Mesenteric fat pad (tissue), 1 donor: ENCODE measurements around the gene TCIRG1. TPM values are rescaled to one million over a fixed set of nuclear protein-coding genes. Genes with fewer than 3 reads are reported as not detected.

ENCODE experiments used
- DNase-seq: peaks from one replicate; pipeline ENCODE4 v3.0.0-alpha.2; 2020; ENCODE audit warnings: low spot score
- total RNA-seq: library from RNA; stranded (reverse); fragmentation: NEBNext Ultra II Directional; extraction: Animal tissue kit (Norgen Biotek cat#: 25700); gene quantifications from one replicate; pipeline ENCODE4 v1.2.1, GENCODE V29; 2021
- donor health status: DM: yes; HTN: yes; CAD: no.

Gene TCIRG1
- total RNA-seq, 1 donor from 2014 or later, result 112 TPM

DNA sequence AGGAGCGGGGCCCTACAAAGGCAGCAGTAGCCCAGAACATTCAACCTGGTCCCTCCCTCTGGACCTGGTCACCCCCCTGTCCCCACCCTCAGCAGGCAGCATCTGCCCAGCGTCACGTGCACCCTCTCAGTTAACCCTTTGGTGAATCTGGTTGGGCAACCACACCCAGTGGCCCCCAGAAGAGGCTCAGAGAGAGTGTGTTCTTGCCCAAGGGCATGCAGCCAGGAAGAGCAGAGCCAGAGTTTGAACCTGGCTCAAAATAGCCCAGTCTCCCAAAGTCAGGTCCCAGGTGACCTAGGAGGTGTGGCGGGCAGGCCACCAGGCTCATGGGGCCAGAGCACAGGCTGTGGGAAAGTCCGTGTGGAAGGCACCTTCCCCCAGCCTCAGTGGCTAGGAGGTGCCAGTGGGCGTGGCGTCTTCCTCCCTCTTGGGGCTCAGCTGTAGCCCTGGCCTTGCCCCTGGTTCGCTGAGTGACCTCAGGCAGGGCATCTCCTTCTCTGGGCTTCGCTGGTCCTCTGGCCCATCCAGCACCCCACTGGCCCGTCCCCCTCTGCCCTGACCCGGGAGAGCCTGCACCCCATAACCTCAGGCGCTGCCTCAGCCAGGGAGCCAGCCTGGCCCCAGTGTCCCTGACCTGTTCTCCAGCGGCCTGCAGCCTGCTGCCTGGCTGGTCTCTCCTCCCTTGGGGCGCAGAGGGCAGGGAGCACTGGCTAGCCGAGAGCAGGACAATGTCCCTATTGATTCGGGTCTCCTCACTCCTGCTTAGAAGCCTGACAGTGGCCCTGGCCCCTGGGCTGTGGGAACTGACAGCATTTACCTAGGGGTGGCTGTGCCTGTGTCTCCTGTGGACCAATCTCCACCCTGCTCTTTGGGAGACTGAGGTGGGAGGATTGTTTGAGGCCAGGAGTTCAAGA is 21.7 kb upstream of the TCIRG1 start:
- no peak for DNase-seq

DNA sequence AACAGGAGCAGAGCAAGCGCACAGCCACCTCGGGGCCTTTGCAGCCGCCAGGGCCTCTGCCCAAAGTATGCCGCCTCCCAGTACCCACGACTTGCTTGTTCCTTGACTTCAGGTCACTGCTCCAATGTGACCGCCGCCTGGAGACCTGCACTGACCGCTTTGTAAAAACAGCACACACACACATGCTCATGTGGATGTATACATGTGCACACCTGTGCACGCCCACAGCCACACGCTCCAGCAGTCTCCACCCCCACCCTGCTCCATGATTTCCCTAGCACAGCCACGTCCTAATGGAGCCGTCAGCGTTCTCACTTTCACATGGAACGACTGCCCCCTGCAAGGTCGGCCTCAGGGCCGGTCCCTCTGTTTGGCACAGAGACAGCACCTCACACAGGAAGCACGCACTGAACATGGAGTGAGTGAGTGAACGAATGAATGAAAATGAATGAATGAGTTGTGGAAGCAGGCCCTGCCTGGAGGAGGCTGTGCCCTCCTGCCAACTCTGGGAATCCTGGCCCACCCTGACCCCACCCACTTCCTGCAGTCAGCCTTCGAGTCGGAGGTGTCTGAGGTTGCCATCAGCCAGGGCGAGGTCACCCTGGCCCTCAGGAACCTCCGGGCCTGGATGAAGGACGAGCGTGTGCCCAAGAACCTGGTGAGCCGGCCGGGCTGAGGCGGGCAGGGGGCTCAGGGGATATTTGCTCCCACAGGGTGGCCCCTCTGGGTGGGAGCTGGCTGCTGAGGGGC is 20.7 kb upstream of the TCIRG1 start:
- DNase-seq, result no peak

GRCh38 chr11:68018730-68019190 is 20.1 kb upstream of the TCIRG1 start:
- DNase-seq, result no peak

DNA sequence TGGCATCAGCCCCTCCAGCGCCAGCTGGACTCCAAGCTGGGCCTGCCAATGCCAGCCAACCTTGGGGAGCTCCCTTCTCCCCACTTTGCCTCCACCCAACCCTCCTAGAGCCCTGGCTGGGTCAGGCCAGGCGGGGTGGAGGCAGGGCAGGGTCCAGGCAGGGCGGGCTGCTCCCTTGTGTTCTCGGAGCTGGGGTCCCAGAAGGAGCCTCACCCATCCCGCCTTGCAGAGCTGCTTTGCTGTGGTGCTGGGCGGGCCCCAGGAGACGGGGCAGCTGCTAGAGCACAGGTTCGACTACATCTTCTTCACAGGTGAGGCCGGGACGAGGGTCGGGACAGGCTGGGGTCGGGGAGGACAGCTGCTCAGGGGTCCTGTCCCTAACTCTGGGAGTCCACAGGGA is 19.3 kb upstream of the TCIRG1 start:
- DNase-seq, result no peak

DNA sequence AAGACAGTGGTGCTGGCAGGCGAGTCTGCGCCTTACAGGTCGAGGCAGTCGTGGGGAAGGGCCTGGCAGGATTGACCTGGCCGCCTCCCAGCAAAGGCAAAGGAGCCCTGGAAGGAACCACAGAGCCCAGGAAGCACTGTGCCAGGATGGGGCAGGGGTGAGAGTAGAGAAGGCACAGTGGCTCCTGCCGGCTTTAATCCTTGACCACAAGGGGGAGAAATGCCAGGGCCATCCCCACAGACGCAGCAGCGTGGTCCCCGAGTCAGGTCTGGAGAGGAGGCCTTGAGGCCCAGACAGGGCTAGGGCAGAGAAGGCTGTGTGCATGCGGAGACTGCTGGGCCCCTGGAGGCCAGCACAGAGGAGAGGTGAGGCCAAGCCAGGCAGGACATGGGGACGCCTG is 18.2 kb upstream of the TCIRG1 start:
- DNase-seq, result no peak

DNA sequence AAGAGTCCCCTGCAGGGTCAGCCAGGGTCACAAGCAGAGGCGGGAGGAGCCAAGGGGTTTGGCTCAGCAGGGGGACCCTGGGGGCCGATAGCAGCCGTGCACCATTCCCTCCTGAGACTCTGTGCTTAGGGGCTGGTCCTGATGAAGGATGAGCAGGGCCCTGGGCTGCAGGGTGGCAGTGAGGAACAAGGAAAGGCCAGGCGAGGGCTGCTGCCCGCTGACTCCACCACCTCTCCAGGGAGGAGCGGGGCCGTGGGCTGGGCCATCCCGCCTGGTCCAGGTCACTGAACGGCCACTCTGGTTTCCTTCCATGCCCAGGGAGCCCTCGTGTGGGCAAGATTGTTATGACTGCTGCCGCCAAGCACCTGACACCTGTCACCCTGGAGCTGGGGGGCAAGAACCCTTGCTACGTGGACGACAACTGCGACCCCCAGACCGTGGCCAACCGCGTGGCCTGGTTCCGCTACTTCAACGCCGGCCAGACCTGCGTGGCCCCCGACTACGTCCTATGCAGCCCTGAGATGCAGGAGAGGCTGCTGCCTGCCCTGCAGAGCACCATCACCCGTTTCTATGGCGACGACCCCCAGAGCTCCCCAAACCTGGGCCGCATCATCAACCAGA is 17.5 kb upstream of the TCIRG1 start:
- no peak for DNase-seq

DNA sequence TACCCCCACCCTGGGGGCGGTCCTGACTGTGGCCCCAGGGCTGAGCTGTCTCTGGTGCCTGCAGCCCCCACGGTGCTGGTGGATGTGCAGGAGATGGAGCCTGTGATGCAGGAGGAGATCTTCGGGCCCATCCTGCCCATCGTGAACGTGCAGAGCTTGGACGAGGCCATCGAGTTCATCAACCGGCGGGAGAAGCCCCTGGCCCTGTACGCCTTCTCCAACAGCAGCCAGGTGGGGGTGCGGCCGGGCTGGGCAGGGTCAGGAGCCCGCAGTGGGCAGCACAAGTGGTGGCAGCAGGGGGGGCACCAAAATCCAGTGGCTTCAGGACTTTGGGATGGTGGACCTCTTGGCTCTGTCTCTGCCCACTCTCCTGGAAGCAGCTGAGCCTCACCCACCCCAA is 16.3 kb upstream of the TCIRG1 start:
- DNase-seq, result no peak

DNA sequence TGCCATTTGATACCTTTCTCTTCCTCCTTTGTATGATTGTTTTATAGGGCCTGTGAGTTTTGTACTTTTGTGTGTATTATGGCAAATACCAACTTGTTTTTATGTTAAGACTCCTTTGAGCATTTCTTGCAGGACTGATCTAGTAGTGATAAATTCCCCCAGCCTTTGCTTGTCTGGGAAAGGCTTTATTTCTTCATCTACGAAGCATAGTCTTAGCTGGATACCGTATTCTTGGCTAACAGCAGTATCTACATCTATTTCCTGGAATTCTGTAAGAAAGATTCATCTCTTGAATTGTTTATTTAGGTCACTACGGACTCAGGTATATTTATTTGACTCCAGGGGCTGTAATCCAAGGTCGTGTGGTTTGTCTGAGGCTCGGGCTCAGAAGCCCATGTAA is 14.3 kb upstream of the TCIRG1 start:
- no peak for DNase-seq

DNA sequence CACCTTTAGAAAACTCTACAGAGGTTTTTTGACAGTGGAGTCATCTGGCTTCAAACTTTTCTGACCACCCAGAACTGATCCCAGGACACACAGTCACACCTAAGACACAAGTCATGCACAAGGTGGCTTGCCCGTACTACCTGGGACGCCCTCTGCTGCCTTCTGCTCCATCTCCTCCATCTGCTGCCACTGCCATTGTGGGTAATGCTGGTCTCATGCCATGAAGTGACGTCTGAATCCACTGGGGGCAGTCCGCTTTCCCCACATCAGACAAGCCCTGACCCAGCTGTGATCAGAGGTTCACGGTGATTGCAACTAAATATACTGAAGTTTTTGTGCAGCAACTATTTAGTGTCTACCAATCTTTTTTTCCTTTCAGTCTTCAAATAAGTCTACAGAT is 13.8 kb upstream of the TCIRG1 start:
- no peak for DNase-seq

DNA sequence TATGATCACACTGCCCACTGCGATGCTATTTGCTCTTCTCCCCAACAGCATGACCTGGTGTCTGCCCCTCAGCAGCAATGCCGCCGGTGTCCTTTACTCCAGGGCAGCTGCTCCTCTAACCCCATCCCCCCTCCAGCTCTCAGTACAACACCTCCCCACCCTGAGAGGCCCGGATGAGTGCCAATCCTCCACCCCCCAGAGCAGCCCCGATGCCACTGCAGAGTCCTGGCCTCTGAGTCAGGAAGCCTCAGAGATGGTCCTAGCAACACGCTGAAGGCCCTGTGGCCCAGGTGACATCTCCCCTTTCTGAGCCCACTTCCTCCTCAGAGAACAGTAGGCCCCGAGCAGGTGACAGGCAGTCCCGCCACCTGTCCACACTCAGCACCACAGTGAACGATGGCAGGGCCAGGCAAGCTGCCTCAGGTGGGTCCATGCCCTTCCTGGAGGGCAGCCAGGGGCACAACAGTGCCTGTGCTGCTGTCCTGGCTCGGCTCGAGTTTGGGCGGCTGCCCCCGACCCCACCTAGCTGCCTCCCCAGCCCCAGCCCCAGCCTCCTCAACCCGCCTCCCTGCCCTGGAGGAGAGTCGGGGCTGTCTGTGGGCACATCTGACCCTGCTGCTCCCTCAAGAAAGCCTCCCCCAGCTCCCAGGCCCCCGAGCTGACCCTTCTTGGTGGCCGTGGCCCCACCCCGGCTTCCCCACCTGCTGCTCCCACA is 12.3 kb upstream of the TCIRG1 start:
- no peak for DNase-seq

GRCh38 chr11:68027667-68028066 is 11.2 kb upstream of the TCIRG1 start:
- DNase-seq, result no peak

GRCh38 chr11:68028802-68029545 is 9.9 kb upstream of the TCIRG1 start:
- DNase-seq, result no peak

DNA sequence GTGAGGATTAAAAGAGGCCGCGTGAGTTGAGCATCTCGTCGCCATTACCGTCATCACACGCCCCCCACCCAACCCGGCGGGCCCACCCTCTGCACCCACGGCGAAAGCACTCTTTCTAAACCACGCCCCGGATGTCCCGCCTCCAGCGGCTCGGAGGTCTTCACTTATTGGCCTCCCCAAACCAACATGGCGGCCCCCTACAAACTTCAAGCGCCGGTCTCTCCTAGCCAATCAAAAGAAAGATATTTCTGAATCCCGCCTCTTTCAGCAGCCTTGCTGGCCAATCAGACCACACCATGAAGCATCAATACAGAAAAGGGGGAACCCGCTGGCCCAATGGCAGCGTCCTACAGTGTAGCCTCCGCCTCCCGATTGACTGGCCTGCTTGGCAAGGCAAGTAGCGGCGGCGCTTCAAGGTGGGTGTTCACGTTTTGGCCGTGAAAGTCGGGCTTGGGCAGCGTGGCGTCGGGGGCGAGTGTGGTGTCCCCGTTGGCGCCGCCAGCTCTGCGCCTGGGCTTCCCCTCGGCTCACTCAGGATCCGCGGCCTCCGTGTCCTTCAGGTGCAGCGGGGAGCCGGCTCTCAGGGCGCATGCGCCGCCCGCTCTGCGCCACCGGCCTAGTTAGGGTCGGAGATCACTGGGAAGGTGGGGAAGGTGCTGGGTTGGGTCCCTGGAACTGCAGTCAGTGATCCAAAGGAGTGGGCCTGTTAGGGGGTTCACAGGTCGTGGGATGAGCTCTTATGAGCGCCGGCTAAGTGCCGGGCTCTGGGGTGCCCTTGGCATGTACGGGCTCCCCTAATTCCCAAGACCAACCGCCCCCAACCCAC is 8.3 kb upstream of the TCIRG1 start, which contains the start of gene NDUFS8:
Gene NDUFS8 (plus strand): TSS at position 364 of the 826 bp plus-strand sequence. CDS start 1,471 bp downstream, outside the sequence.
- peak; percentile 97 for DNase-seq

- DNase-seq, result no peak
Measured at GRCh38 chr11:68031144-68031464, 7.7 kb upstream of the TCIRG1 start.

GRCh38 chr11:68032003-68032402 is 6.8 kb upstream of the TCIRG1 start:
- no peak for DNase-seq

DNA sequence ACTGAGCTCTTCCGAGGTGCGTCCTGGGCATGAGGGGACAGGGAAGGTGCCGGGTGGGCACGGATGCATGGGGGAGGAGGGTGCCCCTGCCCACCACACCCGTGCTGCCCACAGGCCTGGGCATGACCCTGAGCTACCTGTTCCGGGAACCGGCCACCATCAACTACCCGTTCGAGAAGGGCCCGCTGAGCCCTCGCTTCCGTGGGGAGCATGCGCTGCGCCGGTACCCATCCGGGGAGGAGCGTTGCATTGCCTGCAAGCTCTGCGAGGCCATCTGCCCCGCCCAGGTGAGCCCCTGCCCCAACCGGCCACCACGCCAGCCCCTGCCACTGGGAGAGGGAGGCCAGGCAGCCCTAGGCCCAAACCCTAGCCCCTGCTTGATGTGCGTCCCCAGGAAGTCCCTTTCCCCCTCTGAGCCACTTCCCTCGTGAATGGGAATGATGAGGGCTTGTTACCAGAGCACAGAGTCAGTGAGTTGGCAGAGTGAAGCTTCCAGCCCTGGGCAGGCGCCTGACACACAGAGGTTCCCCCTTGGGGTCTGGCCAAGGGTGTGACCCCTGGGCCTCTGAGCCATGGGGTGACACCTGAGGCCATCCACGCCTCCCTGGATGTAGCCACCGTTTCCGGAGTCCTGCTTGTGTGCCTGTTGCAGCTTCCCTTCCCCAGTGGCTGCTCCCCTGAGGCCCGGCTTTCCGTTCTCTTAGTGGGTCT is 5.7 kb upstream of the TCIRG1 start:
- no peak for DNase-seq

DNA sequence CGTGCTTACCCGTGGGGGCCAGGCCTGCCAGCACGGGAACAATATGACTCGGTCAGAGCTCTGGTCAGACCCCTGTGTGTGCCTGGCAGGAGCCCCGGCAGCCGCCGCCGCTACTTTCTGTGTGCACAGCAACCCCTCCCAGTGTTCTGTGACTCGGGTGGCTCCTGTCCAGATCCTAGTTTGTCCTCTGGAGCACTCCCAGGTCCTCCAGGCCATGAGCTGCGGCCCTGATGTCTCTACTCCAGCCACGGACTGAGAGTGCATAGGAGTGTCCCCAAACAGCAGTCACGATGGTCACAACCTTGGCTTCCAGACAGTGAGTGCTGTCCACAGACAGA is 5.1 kb upstream of the TCIRG1 start:
- no peak for DNase-seq

DNA sequence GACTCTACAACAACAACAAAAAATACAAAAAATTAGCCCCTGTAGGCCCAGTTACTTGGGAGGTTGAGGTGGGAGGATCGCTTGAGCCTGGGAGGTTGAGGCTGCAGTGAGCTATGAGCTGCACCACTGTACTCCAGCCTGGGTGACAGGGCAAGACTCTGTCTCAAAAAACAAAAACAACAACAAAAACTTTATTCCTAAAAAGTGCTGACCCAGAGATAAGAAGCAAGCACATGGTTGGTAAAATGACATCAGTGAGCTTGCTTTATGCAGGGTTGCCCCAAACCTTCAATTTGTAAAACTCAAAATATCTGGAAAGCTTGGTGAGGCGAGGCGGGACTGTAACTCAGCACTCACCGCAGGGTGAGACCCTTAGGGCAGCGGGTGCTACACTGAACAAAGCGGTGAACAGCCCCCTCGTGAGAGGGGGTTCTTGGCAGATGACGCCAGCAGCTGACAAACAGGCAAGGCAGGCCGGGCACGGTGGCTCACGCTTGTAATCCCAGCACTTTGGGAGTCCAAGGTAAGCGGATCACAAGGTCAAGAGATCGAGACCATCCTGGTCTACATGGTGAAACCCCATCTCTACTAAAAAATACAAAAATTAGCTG is 3.5 kb upstream of the TCIRG1 start:
- DNase-seq, result no peak
